OCI-LY1 (cell line): Measurements from ENCODE around the gene DOCK4.

Experiments used
- H2AFZ ChIP-seq: fragments of 200-600 bp; sonication (generic), shearing (Covaris generic); 2 replicates; pipeline ENCODE4 v1.6.0; 2014; ENCODE audit warnings: antibody characterized with exemption, mild to moderate bottlenecking, low read length
- H3F3A ChIP-seq: fragments of 200-600 bp; sonication (generic), shearing (Covaris generic); 2 replicates; pipeline ENCODE4 v1.6.0; 2014; ENCODE audit warnings: mild to moderate bottlenecking, antibody characterized with exemption, low read length, moderate library complexity; ENCODE audit not compliant: insufficient read depth
- H3K27ac ChIP-seq: fragments of 200-600 bp; sonication (generic); 2 replicates; pipeline ENCODE4 v1.5.1; 2014; ENCODE audit warnings: low read length, mixed run types, mild to moderate bottlenecking, low read depth; ENCODE audit not compliant: poor library complexity, severe bottlenecking
- H3K27me3 ChIP-seq: fragments of 200-600 bp; sonication (generic); 2 replicates; pipeline ENCODE4 v1.6.0; 2014; ENCODE audit warnings: antibody characterized with exemption, mild to moderate bottlenecking, low read length, moderate library complexity; ENCODE audit not compliant: insufficient read depth
- H3K36me3 ChIP-seq: fragments of 200-600 bp; sonication (generic); 2 replicates; pipeline ENCODE4 v1.6.1; 2014; ENCODE audit warnings: mild to moderate bottlenecking, antibody characterized with exemption, low read length, moderate library complexity, mixed read lengths; ENCODE audit not compliant: insufficient read depth
- H3K4me1 ChIP-seq: fragments of 200-600 bp; sonication (generic); 2 replicates; pipeline ENCODE4 v1.5.1; 2014; ENCODE audit warnings: mild to moderate bottlenecking, low read length, moderate library complexity; ENCODE audit not compliant: insufficient read depth, severe bottlenecking
- H3K4me2 ChIP-seq: fragments of 200-600 bp; sonication (generic), shearing (Covaris generic); 2 replicates; pipeline ENCODE4 v1.6.1; 2014; ENCODE audit warnings: low read length
- H3K4me3 ChIP-seq: fragments of 200-600 bp; sonication (generic); 2 replicates; pipeline ENCODE4 v1.5.1; 2014; ENCODE audit warnings: low read length, low read depth, mild to moderate bottlenecking, mixed read lengths; ENCODE audit not compliant: poor library complexity, severe bottlenecking
- H3K79me2 ChIP-seq: fragments of 200-600 bp; shearing (Covaris generic); 2 replicates; pipeline ENCODE4 v1.6.1; 2016; ENCODE audit warnings: mixed run types, low read length, mixed read lengths; ENCODE audit not compliant: insufficient read depth
- H3K9ac ChIP-seq: fragments of 200-600 bp; sonication (generic), shearing (Covaris generic); 2 replicates; pipeline ENCODE4 v1.6.1; 2014; ENCODE audit warnings: mild to moderate bottlenecking, low read length, mixed read lengths
- H3K9me2 ChIP-seq: fragments of 200-600 bp; sonication (generic), shearing (Covaris generic); 2 replicates; pipeline ENCODE4 v1.6.1; 2014; ENCODE audit warnings: low read depth, mild to moderate bottlenecking, low read length, mixed read lengths
- H3K9me3 ChIP-seq: fragments of 200-600 bp; shearing (Covaris generic); 2 replicates; pipeline ENCODE4 v1.6.1; 2014; ENCODE audit warnings: low read length, mixed read lengths
- H4K20me1 ChIP-seq: fragments of 200-600 bp; sonication (generic), shearing (Covaris generic); 2 replicates; pipeline ENCODE4 v1.6.0; 2016; ENCODE audit warnings: mild to moderate bottlenecking, low read length; ENCODE audit not compliant: insufficient read depth
- EZH2 ChIP-seq: fragments of 200-600 bp; sonication (generic), shearing (Covaris generic); IDR thresholded peaks from 2 replicates; pipeline ENCODE4 v1.8.0; 2017; ENCODE audit warnings: borderline replicate concordance, mixed run types, mild to moderate bottlenecking, antibody characterized with exemption, low read length, moderate library complexity, mixed read lengths
- TF ChIP-seq, protein P1 (sequence below): fragments of 200-600 bp; sonication (generic), shearing (Covaris generic); IDR thresholded peaks from 2 replicates; pipeline ENCODE4 v1.5.1; 2017; ENCODE audit warnings: mild to moderate bottlenecking, antibody characterized with exemption, low read length, moderate library complexity, mixed read lengths

The DOCK4 gene

DNA sequence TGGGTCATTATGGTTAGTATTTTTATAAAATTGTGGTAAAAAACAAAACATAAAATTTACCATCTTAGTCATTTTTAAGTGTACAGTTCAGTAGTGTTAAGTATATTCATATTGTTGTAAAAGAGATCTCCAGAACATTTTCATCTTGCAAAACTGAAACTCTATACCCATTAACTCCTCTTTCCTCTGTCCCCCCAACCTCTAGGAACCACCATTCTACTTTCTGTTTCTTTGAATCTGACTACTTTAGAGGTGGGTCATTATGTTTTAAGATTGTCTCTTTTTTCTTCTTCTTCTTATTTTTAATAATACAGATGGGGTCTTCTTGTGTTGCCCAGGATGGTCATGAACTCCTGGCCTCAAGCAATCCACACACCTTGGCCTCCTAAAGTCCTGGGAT, 84.1 kb downstream of the DOCK4 start:
- Histone ChIP-seq H3K4me2 (no peak overlapping the region), H3K79me2 (no peaks in the 10 kb centered on the region), H3K9me2 (no peaks in the 10 kb centered on the region), H4K20me1 (no peaks in the 10 kb centered on the region), H2AFZ (no peak overlapping the region), H3K27ac (no peak overlapping the region), H3K9me3 (no peaks in the 10 kb centered on the region), H3K4me1 (no peaks in the 10 kb centered on the region), H3K9ac (no peak overlapping the region), H3K4me3 (no peak overlapping the region), H3K27me3 (no peaks in the 10 kb centered on the region), H3F3A (no peaks in the 10 kb centered on the region), H3K36me3 (no peaks in the 10 kb centered on the region)
- TF ChIP-seq, protein P1, sequence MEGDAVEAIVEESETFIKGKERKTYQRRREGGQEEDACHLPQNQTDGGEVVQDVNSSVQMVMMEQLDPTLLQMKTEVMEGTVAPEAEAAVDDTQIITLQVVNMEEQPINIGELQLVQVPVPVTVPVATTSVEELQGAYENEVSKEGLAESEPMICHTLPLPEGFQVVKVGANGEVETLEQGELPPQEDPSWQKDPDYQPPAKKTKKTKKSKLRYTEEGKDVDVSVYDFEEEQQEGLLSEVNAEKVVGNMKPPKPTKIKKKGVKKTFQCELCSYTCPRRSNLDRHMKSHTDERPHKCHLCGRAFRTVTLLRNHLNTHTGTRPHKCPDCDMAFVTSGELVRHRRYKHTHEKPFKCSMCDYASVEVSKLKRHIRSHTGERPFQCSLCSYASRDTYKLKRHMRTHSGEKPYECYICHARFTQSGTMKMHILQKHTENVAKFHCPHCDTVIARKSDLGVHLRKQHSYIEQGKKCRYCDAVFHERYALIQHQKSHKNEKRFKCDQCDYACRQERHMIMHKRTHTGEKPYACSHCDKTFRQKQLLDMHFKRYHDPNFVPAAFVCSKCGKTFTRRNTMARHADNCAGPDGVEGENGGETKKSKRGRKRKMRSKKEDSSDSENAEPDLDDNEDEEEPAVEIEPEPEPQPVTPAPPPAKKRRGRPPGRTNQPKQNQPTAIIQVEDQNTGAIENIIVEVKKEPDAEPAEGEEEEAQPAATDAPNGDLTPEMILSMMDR = no peak
- TF ChIP-seq EZH2 = no peak

- no peaks in the 10 kb centered on the region for H3K36me3 ChIP-seq
- H4K20me1 ChIP-seq = no peaks in the 10 kb centered on the region
- no peak overlapping the region for H3K4me3 ChIP-seq
- no peak overlapping the region for H3K27ac ChIP-seq
- no peak overlapping the region for H3K4me2 ChIP-seq
- H3K4me1 ChIP-seq = no peaks in the 10 kb centered on the region
- TF ChIP-seq EZH2 = no peak
- TF ChIP-seq, protein P1 = no peak
- H3K9me2 ChIP-seq = no peaks in the 10 kb centered on the region
- no peaks in the 10 kb centered on the region for H3F3A ChIP-seq
- no peaks in the 10 kb centered on the region for H3K79me2 ChIP-seq
- H3K9me3 ChIP-seq = no peaks in the 10 kb centered on the region
- H3K9ac ChIP-seq = no peak overlapping the region
- H2AFZ ChIP-seq = no peak overlapping the region
- H3K27me3 ChIP-seq = no peaks in the 10 kb centered on the region
These were observed 84.9 kb downstream of the DOCK4 start for GRCh38 chr7:112121318-112121717.

DNA sequence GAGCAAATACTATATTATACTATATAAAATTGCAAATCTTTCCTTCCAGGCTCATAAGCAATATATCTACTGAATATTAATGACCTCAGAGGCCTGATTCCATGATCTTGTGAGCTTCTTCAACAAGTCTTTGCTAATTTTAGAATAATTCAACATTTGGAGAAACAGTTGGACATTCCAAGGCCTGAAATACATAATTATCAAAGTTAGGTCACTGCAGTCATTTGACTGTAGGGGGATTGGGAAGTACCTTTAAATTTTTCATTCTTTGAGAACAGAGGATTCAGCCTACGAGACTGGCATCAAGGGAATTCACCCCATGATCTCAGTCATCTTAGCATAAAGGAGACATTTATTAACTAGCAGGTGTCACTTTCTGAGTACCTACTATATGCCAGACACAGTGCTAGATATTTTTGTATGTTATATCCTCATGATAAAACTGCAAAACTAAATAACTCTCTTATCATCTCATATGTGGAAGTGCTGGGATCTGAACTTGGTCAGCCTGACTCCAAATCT, 85.4 kb downstream of the DOCK4 start:
- no peak overlapping the region for H3K9ac ChIP-seq
- H3K27ac ChIP-seq = no peak overlapping the region
- H3K79me2 ChIP-seq = no peaks in the 10 kb centered on the region
- no peaks in the 10 kb centered on the region for H3F3A ChIP-seq
- no peaks in the 10 kb centered on the region for H3K27me3 ChIP-seq
- H3K4me2 ChIP-seq = no peak overlapping the region
- TF ChIP-seq, protein P1 = no peak
- TF ChIP-seq EZH2 = no peak
- H3K4me3 ChIP-seq = no peak overlapping the region
- no peaks in the 10 kb centered on the region for H3K4me1 ChIP-seq
- H3K9me2 ChIP-seq = no peaks in the 10 kb centered on the region
- no peaks in the 10 kb centered on the region for H3K9me3 ChIP-seq
- no peaks in the 10 kb centered on the region for H3K36me3 ChIP-seq
- H2AFZ ChIP-seq = no peak overlapping the region
- H4K20me1 ChIP-seq = no peaks in the 10 kb centered on the region
